Stimulated activated CD4-positive, alpha-beta T cell treated with anti-CD3 and anti-CD28 coated beads, Interleukin-15, amount 100 ng/mL, for 24 hours (primary cell): ENCODE results near the gene TCF12.
"Not testable (repeated sequence)": the region's sequence is repeated elsewhere in the genome, so short reads cannot be mapped to it uniquely, and the experiment has no call there.

Source experiments
- DNase-seq: peaks from one replicate; pipeline ENCODE4 v3.0.0-alpha.2; 2020

The TCF12 gene

GRCh38 chr15:57097919-57098543 is 179.6 kb downstream of the TCF12 start:
- not testable (repeated sequence) for DNase-seq

GRCh38 chr15:57098896-57099295 is 180.5 kb downstream of the TCF12 start:
- DNase-seq = no peak

GRCh38 chr15:57100136-57100539 is 181.7 kb downstream of the TCF12 start:
- DNase-seq = no peak

GRCh38 chr15:57102858-57103257 is 184.4 kb downstream of the TCF12 start:
- DNase-seq = no peak

- no peak for DNase-seq
These were observed 189.9 kb downstream of the TCF12 start for GRCh38 chr15:57108296-57108695.

- DNase-seq = no peak
These were observed 190.6 kb downstream of the TCF12 start for GRCh38 chr15:57109005-57109404.

GRCh38 chr15:57111002-57111401 is 192.6 kb downstream of the TCF12 start:
- no peak for DNase-seq

GRCh38 chr15:57112178-57112577 is 193.7 kb downstream of the TCF12 start:
- no peak for DNase-seq

GRCh38 chr15:57114070-57114469 is 195.6 kb downstream of the TCF12 start:
- no peak for DNase-seq

- no peak for DNase-seq
These were observed 199.8 kb downstream of the TCF12 start for GRCh38 chr15:57118013-57118799.

GRCh38 chr15:57122080-57122840 is 203.8 kb downstream of the TCF12 start:
- no peak for DNase-seq

GRCh38 chr15:57124036-57124435 is 205.6 kb downstream of the TCF12 start:
- DNase-seq = no peak

GRCh38 chr15:57129064-57129463 is 210.6 kb downstream of the TCF12 start:
- no peak for DNase-seq

- DNase-seq = no peak
These were observed 212.5 kb downstream of the TCF12 start for GRCh38 chr15:57130956-57131355.

GRCh38 chr15:57133127-57133968 is 214.9 kb downstream of the TCF12 start:
- DNase-seq = no peak

GRCh38 chr15:57134071-57134605 is 215.7 kb downstream of the TCF12 start:
- DNase-seq = no peak

GRCh38 chr15:57134851-57135250 is 216.4 kb downstream of the TCF12 start:
- no peak for DNase-seq

GRCh38 chr15:57135800-57136199 is 217.4 kb downstream of the TCF12 start:
- no peak for DNase-seq

GRCh38 chr15:57138349-57138788 is 219.9 kb downstream of the TCF12 start:
- DNase-seq = no peak

- DNase-seq = no peak
These were observed 225.2 kb downstream of the TCF12 start for GRCh38 chr15:57143511-57144078.

GRCh38 chr15:57144448-57144847 is 226.0 kb downstream of the TCF12 start:
- no peak for DNase-seq
